ENCODE measurements around the gene KMT2B.

The KMT2B gene

DNA sequence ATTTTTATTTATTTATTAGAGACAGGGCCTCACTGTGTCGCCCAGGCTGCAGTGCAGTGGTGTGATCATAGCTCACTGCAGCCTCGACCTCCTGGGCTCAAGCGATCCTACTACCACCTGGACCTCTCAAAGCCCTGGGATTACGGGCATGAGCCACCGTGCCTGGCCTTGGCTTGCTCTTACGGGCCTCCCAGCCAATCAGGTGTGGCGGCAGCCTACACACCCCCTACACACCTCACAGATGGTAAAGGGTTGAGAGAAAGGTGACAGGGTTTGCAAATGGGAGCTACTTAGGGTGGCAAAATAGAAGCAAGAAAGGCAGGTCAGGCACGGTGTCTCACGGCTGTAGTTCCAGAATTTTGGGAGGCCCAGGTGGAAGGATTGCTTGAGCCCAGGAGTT, 14.5 kb upstream of the KMT2B start:
- Histone ChIP-seq H3K27ac (no peak overlapping the region), H3K4me3 (no peak overlapping the region), H3K9me3 (ENCODE audit: low read depth, low read length) (no peaks in the 10 kb centered on the region), H3K36me3 (ENCODE audit: insufficient read depth, low read length) (no peaks in the 10 kb centered on the region), H3K9ac (ENCODE audit: insufficient read length) (no peak overlapping the region)
- no peak for TF ChIP-seq POLR2AphosphoS5 (IDR thresholded peaks at IDR 0.05; ENCODE audit: borderline replicate concordance, low read depth, low read length)
- TF ChIP-seq EZH2 (IDR thresholded peaks at IDR 0.05), result no peak
- TF ChIP-seq FOXP2 (optimal IDR thresholded peaks at IDR 0.05; ENCODE audit: control extremely low read depth, extremely low read length, insufficient read depth), result no peak
- DNase-seq (ENCODE audit: low read depth, low spot score), result no peak

GRCh38 chr19:35704218-35704617, 13.6 kb upstream of the KMT2B start, which contains the start of gene ZBTB32:
ZBTB32 (plus strand) TSS chr19:35704558; CDS start chr19:35714627, 10,069 bp downstream.
- H3K9me3 ChIP-seq (ENCODE audit: low read depth, low read length), result no peaks in the 10 kb centered on the region
- H3K36me3 ChIP-seq (ENCODE audit: insufficient read depth, low read length), result no peaks in the 10 kb centered on the region
- no peak within 1 kb of the TSS for H3K4me3 ChIP-seq
- no peak for DNase-seq (ENCODE audit: low read depth, low spot score)
- no peak within 1 kb of the TSS for H3K27ac ChIP-seq
- H3K9ac ChIP-seq (ENCODE audit: insufficient read length), result no peak within 1 kb of the TSS
- TF ChIP-seq EZH2 (IDR thresholded peaks at IDR 0.05) (no peak), FOXP2 (optimal IDR thresholded peaks at IDR 0.05; ENCODE audit: control extremely low read depth, extremely low read length, insufficient read depth) (no peak), POLR2AphosphoS5 (IDR thresholded peaks at IDR 0.05; ENCODE audit: borderline replicate concordance, low read depth, low read length) (no peak)

DNA sequence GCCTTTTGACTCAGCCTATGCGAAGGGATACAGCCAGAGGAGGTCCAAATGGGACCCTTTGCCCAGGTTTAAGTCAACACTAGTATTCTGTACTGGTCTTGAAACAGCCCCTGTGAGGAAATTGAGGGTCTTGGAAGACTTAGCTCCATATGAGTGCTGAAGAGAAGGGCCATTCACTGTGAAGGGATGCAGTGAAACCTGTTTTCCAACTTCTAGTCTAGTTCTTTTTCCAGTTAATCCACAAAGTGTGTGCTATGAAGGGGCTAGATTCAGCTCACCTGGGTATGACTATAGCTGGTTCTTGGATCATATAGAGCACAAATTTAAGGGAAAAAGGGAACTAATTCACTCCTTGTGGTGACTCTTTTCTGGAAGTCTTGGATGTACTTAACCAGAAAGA, 9.4 kb upstream of the KMT2B start:
- no peaks in the 10 kb centered on the region for H3K9me3 ChIP-seq (ENCODE audit: low read depth, low read length)
- no peak overlapping the region for H3K27ac ChIP-seq
- H3K4me3 ChIP-seq, result no peak overlapping the region
- H3K9ac ChIP-seq (ENCODE audit: insufficient read length), result no peak overlapping the region
- no peak for DNase-seq (ENCODE audit: low read depth, low spot score)
- TF ChIP-seq EZH2 (IDR thresholded peaks at IDR 0.05) (no peak), FOXP2 (optimal IDR thresholded peaks at IDR 0.05; ENCODE audit: control extremely low read depth, extremely low read length, insufficient read depth) (no peak), POLR2AphosphoS5 (IDR thresholded peaks at IDR 0.05; ENCODE audit: borderline replicate concordance, low read depth, low read length) (no peak)
- H3K36me3 ChIP-seq (ENCODE audit: insufficient read depth, low read length), result no peaks in the 10 kb centered on the region

- no peak overlapping the region for H3K4me3 ChIP-seq
- H3K9ac ChIP-seq (ENCODE audit: insufficient read length), result no peak overlapping the region
- DNase-seq (ENCODE audit: low read depth, low spot score), result no peak
- TF ChIP-seq POLR2AphosphoS5 (IDR thresholded peaks at IDR 0.05; ENCODE audit: borderline replicate concordance, low read depth, low read length), result no peak
- TF ChIP-seq EZH2 (IDR thresholded peaks at IDR 0.05), result no peak
- no peak for TF ChIP-seq FOXP2 (optimal IDR thresholded peaks at IDR 0.05; ENCODE audit: control extremely low read depth, extremely low read length, insufficient read depth)
- H3K9me3 ChIP-seq (ENCODE audit: low read depth, low read length), result no peaks in the 10 kb centered on the region
- H3K27ac ChIP-seq, result no peak overlapping the region
- no peaks in the 10 kb centered on the region for H3K36me3 ChIP-seq (ENCODE audit: insufficient read depth, low read length)
These were observed 6.7 kb upstream of the KMT2B start for GRCh38 chr19:35710784-35711723.

GRCh38 chr19:35712567-35713505, 5.0 kb upstream of the KMT2B start:
- Histone ChIP-seq H3K9ac (ENCODE audit: insufficient read length) (no peak overlapping the region), H3K9me3 (ENCODE audit: low read depth, low read length) (no peaks in the 10 kb centered on the region), H3K4me3 (no peak overlapping the region), H3K27ac (no peak overlapping the region), H3K36me3 (ENCODE audit: insufficient read depth, low read length) (no peaks in the 10 kb centered on the region)
- no peak for TF ChIP-seq FOXP2 (optimal IDR thresholded peaks at IDR 0.05; ENCODE audit: control extremely low read depth, extremely low read length, insufficient read depth)
- DNase-seq (ENCODE audit: low read depth, low spot score), result no peak

DNA sequence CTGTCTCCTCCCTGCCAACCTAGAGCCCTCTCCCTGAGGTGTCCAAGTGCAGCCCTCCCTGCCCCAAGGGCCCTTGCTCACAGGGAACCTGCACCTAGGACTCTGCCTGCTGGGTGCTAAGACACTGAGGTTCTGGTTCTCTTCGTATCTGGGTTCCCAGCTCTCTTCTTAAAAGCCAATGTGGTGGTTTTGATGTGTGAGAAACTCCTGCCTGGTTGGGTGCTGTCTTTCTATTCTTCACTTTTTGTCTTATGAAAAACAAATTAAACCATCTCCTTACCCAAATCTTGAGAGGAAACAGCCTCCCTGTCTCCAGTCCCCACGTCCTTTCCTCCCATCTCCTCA, 4.3 kb upstream of the KMT2B start:
- no peak for DNase-seq (ENCODE audit: low read depth, low spot score)
- Histone ChIP-seq H3K36me3 (ENCODE audit: insufficient read depth, low read length) (no peaks in the 10 kb centered on the region), H3K9ac (ENCODE audit: insufficient read length) (no peak overlapping the region), H3K27ac (no peak overlapping the region), H3K4me3 (no peak overlapping the region), H3K9me3 (ENCODE audit: low read depth, low read length) (no peaks in the 10 kb centered on the region)
- TF ChIP-seq FOXP2 (optimal IDR thresholded peaks at IDR 0.05; ENCODE audit: control extremely low read depth, extremely low read length, insufficient read depth) (no peak), EZH2 (IDR thresholded peaks at IDR 0.05) (no peak), POLR2AphosphoS5 (IDR thresholded peaks at IDR 0.05; ENCODE audit: borderline replicate concordance, low read depth, low read length) (no peak)

DNA sequence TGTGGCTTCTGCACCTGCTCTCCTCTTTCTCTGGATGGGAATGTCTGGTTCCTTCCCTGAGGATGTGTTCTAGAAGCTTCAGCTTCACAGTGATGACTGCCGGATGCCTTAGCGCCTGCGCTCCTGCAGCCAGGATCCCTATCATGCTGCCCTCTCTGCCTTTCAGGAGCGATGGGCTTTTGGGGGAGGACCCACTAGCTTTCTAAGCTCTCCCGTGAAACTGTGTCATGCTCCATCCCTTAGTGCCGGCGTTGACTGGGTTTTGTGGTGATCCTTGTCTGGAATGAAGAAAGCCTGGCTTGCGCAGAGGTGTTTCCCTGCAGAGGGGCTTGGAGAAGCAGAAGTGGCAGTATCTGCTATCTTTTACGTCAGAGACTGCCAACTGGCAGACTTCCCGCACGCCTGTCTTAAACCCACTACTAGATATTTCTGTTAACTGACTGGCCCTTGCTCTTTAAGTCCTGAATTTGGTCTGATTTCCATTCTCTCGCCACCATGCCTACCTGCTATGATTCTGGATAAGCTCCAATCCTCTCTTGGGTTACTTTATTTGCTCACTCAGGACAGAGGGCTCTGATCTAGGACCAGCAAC, 3.8 kb upstream of the KMT2B start:
- no peaks in the 10 kb centered on the region for H3K9me3 ChIP-seq (ENCODE audit: low read depth, low read length)
- no peak overlapping the region for H3K4me3 ChIP-seq
- TF ChIP-seq EZH2 (IDR thresholded peaks at IDR 0.05) (no peak), FOXP2 (optimal IDR thresholded peaks at IDR 0.05; ENCODE audit: control extremely low read depth, extremely low read length, insufficient read depth) (no peak), POLR2AphosphoS5 (IDR thresholded peaks at IDR 0.05; ENCODE audit: borderline replicate concordance, low read depth, low read length) (no peak)
- H3K36me3 ChIP-seq (ENCODE audit: insufficient read depth, low read length), result no peaks in the 10 kb centered on the region
- DNase-seq (ENCODE audit: low read depth, low spot score), result no peak
- H3K9ac ChIP-seq (ENCODE audit: insufficient read length), result no peak overlapping the region
- no peak overlapping the region for H3K27ac ChIP-seq

Data from SK-N-MC (cell line).